WTC11 (cell line): ENCODE measurements around the gene KIF21B.

Source experiments
- CTCF ChIP-seq: fragments of 200-600 bp; IDR thresholded peaks from 2 replicates; pipeline ENCODE4 v1.8.0; 2022; ENCODE audit warnings: antibody characterized with exemption
- HMGA2 ChIP-seq: fragments of 250-450 bp; sonication (Bioruptor Pico); IDR thresholded peaks from 2 replicates; pipeline ENCODE4 v1.4.0; 2021; ENCODE audit warnings: mild to moderate bottlenecking, moderate library complexity
- IRF2 ChIP-seq: sonication (generic); formaldehyde crosslinking; IDR thresholded peaks from 2 replicates; pipeline ENCODE4 v1.8.0; 2022; ENCODE audit warnings: low read depth, missing genetic modification reagents, borderline replicate concordance
- KAT7 ChIP-seq: sonication (generic); formaldehyde crosslinking; IDR thresholded peaks from 2 replicates; pipeline ENCODE4 v1.8.1; 2023; ENCODE audit warnings: missing genetic modification reagents, mild to moderate bottlenecking, borderline replicate concordance
- NFYB ChIP-seq: sonication (generic); formaldehyde crosslinking; conservative IDR thresholded peaks from 2 replicates; pipeline ENCODE4 v1.8.0; 2022; ENCODE audit warnings: low read depth, missing genetic modification reagents
- OVOL2 ChIP-seq: fragments of 250-450 bp; sonication (Bioruptor Pico); IDR thresholded peaks from 2 replicates; pipeline ENCODE4 v1.9.0; 2021; ENCODE audit warnings: mild to moderate bottlenecking, borderline replicate concordance
- USF1 ChIP-seq: sonication (generic); formaldehyde crosslinking; IDR thresholded peaks from 2 replicates; pipeline ENCODE4 v1.8.0; 2022; ENCODE audit warnings: mild to moderate bottlenecking, missing genetic modification reagents

DNA sequence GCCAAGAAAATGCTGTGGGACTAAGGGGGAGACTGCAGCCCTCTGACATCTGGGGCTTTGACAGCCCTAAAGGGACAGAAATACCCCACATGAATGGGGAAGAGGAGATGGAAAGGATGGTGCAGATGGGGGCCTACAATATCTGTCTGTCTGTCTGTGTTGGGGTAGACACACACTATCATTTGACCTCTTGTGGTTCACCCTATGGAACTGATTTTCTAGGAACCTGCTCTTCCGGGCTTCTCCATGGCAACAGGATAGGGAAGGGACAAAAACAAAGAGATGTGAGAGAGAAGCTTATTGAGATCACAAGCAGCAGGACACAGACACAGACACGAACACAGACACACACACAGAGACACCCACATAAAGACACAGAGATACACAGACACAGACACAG, 17.1 kb downstream of the KIF21B start:
- no peak for TF ChIP-seq USF1
- TF ChIP-seq CTCF, result no peak
- no peak for TF ChIP-seq OVOL2 (CRISPR knock-in tag)
- TF ChIP-seq KAT7 (CRISPR knock-in tag), result no peak
- no peak for TF ChIP-seq IRF2
- TF ChIP-seq NFYB (CRISPR knock-in tag), result no peak
- no peak for TF ChIP-seq HMGA2 (CRISPR knock-in tag)
